A549 (cell line): ENCODE measurements around the gene DUSP23. TPM values are rescaled to one million over a fixed set of nuclear protein-coding genes. Genes with fewer than 3 reads are reported as not detected.

ENCODE experiments used
- ATOH8 ChIP-seq: fragments of 250-450 bp; sonication (Bioruptor Pico); IDR thresholded peaks from 2 replicates; pipeline ENCODE4 v1.5.0; 2020; ENCODE audit warnings: low read depth, mild to moderate bottlenecking, moderate library complexity
- BCL3 ChIP-seq: fragments of >200 bp; sonication (Bioruptor Twin); formaldehyde crosslinking; IDR thresholded peaks from 3 replicates; pipeline ENCODE4 v1.6.1; 2016
- CBX2 ChIP-seq: fragments of 200-600 bp; sonication (generic); IDR thresholded peaks from 2 replicates; pipeline ENCODE4 v1.6.1; 2016; ENCODE audit warnings: low read depth, mild to moderate bottlenecking, borderline replicate concordance
- CHD2 ChIP-seq: fragments of 150-350 bp; IDR thresholded peaks from 2 replicates; pipeline ENCODE4 v1.6.1; 2014; ENCODE audit warnings: low read length; ENCODE audit not compliant: partially characterized antibody
- EHF ChIP-seq: fragments of 250-450 bp; sonication (Bioruptor Pico); IDR thresholded peaks from 2 replicates; pipeline ENCODE4 v1.5.0; 2020; ENCODE audit warnings: mild to moderate bottlenecking
- FOSB ChIP-seq: fragments of 250-450 bp; sonication (Bioruptor Pico); IDR thresholded peaks from 2 replicates; pipeline ENCODE4 v1.5.0; 2020; ENCODE audit warnings: mild to moderate bottlenecking, moderate library complexity
- HDAC2 ChIP-seq: fragments of 200-600 bp; sonication (generic); IDR thresholded peaks from 2 replicates; pipeline ENCODE4 v1.6.1; 2016
- HES2 ChIP-seq: fragments of >200 bp; sonication (Bioruptor Twin); formaldehyde crosslinking; IDR thresholded peaks from 2 replicates; pipeline ENCODE4 v1.6.1; 2016
- HMGXB4 ChIP-seq: fragments of 250-450 bp; sonication (Bioruptor Pico); IDR thresholded peaks from 2 replicates; pipeline ENCODE4 v1.5.0; 2021; ENCODE audit warnings: mild to moderate bottlenecking, moderate library complexity, borderline replicate concordance
- KDM1A ChIP-seq: fragments of 200-600 bp; sonication (generic); IDR thresholded peaks from 2 replicates; pipeline ENCODE4 v1.6.1; 2016; ENCODE audit warnings: low read depth, mild to moderate bottlenecking
- MAZ ChIP-seq: fragments of 150-350 bp; IDR thresholded peaks from 2 replicates; pipeline ENCODE4 v1.6.1; 2014; ENCODE audit warnings: antibody characterized with exemption, low read depth, low read length, borderline replicate concordance
- NPAS2 ChIP-seq: fragments of 250-450 bp; sonication (Bioruptor Pico); IDR thresholded peaks from 2 replicates; pipeline ENCODE4 v1.8.0; 2022; ENCODE audit warnings: mild to moderate bottlenecking, moderate library complexity, borderline replicate concordance
- PHF8 ChIP-seq: fragments of 200-600 bp; sonication (generic); IDR thresholded peaks from 2 replicates; pipeline ENCODE4 v1.6.1; 2016; ENCODE audit warnings: low read depth, mild to moderate bottlenecking, antibody characterized with exemption, moderate library complexity, borderline replicate concordance
- RAD21 ChIP-seq, 2 experiments: fragments of >200 bp in 1 of 2; sonication (Bioruptor Twin) in 1 of 2; formaldehyde crosslinking in 1 of 2; IDR thresholded peaks in 1 of 2; conservative IDR thresholded peaks in 1 of 2; 2 replicates in 1 of 2; 3 replicates in 1 of 2; pipeline ENCODE4 v1.6.1; 2012 to 2018; ENCODE audit warnings: inconsistent platforms in 1 of 2
- TFCP2L1 ChIP-seq: fragments of 250-450 bp; sonication (Bioruptor Pico); IDR thresholded peaks from 2 replicates; pipeline ENCODE4 v1.5.0; 2021; ENCODE audit warnings: mild to moderate bottlenecking
- USF2 ChIP-seq: fragments of 450-650 bp; IDR thresholded peaks from 2 replicates; pipeline ENCODE4 v1.6.1; 2014; ENCODE audit warnings: antibody characterized with exemption
- polyA plus RNA-seq, 4 experiments: library from polyadenylated mRNA; depleted of rRNA in 3 of 4; stranded (reverse); fragments of >200 nt; fragmentation: RNase III in 1 of 4; extraction: RNeasy Plus Mini Kit Qiagen cat#74134 plus additional on column Dnase treatment in 1 of 4; gene quantifications; 2 replicates in 3 of 4; 3 replicates in 1 of 4; pipeline ENCODE4 v1.2.3, GENCODE V29; 2011 to 2017
- TF ChIP-seq, protein P1 (sequence below): IDR thresholded peaks from 2 replicates; pipeline ENCODE4 v1.6.1; 2012
- TF ChIP-seq, protein P2 (sequence below): fragments of >200 bp; sonication (Bioruptor Twin); formaldehyde crosslinking; IDR thresholded peaks from 3 replicates; pipeline ENCODE4 v1.5.1; 2016
- TF ChIP-seq, protein P3 (sequence below): IDR thresholded peaks from 2 replicates; pipeline ENCODE4 v1.6.1; 2012

The DUSP23 gene
- polyA plus RNA-seq, 2 of the 4 experiments (the other 2 are of a cell fraction) = 32.3 to 60.1 TPM

DNA sequence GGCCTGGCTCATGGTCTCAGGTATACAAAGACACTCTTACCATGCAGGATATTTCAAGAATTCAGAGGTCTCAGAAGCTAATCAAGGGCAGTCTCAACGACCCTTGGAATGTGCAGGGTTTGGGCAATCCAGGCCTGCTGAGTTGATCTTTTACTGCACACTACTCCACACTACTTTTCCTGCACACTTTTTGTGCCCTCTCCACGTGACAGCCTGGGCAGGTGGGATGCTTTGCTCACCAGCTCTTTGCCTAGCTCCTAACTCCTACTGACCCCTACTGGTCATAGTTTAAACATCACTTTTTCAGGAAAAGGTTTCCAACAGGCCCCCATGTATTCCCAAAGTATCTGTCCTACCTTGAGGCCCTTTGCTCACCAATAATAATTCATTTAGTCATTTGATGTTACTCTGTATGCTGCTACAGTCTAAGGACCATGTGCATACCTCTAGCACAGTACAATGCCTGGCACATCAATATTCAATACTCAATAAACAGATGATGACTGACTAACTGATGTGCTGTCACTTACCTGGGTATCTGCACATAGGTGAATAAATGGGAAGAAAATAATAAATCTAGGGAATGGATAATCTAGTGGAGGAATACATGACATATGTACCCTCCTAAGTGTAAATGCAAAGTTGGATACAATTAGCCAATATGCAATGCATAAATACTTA is 9.6 kb downstream of the DUSP23 start (continued):
- TF ChIP-seq NPAS2 (CRISPR knock-in tag) (no peak), CBX2 (no peak), HMGXB4 (CRISPR knock-in tag) (no peak), MAZ (no peak), USF2 (peak; percentile 55), EHF (CRISPR knock-in tag) (no peak), RAD21 (conservative IDR thresholded peaks at IDR 0.05 in 1 of 2, IDR thresholded peaks at IDR 0.05 in 1 of 2) (peak; percentile 59 to 69), HES2 (no peak), PHF8 (no peak), ATOH8 (CRISPR knock-in tag) (no peak), TFCP2L1 (CRISPR knock-in tag) (no peak), HDAC2 (no peak), KDM1A (no peak), CHD2 (no peak), FOSB (CRISPR knock-in tag) (no peak), BCL3 (no peak)
- TF ChIP-seq, protein P1, sequence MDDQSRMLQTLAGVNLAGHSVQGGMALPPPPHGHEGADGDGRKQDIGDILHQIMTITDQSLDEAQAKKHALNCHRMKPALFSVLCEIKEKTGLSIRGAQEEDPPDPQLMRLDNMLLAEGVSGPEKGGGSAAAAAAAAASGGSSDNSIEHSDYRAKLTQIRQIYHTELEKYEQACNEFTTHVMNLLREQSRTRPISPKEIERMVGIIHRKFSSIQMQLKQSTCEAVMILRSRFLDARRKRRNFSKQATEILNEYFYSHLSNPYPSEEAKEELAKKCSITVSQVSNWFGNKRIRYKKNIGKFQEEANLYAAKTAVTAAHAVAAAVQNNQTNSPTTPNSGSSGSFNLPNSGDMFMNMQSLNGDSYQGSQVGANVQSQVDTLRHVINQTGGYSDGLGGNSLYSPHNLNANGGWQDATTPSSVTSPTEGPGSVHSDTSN = no peak
- TF ChIP-seq, protein P2, sequence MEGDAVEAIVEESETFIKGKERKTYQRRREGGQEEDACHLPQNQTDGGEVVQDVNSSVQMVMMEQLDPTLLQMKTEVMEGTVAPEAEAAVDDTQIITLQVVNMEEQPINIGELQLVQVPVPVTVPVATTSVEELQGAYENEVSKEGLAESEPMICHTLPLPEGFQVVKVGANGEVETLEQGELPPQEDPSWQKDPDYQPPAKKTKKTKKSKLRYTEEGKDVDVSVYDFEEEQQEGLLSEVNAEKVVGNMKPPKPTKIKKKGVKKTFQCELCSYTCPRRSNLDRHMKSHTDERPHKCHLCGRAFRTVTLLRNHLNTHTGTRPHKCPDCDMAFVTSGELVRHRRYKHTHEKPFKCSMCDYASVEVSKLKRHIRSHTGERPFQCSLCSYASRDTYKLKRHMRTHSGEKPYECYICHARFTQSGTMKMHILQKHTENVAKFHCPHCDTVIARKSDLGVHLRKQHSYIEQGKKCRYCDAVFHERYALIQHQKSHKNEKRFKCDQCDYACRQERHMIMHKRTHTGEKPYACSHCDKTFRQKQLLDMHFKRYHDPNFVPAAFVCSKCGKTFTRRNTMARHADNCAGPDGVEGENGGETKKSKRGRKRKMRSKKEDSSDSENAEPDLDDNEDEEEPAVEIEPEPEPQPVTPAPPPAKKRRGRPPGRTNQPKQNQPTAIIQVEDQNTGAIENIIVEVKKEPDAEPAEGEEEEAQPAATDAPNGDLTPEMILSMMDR = peak; percentile 68
- TF ChIP-seq, protein P3, sequence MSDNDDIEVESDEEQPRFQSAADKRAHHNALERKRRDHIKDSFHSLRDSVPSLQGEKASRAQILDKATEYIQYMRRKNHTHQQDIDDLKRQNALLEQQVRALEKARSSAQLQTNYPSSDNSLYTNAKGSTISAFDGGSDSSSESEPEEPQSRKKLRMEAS = peak; percentile 27; the same call in 1 of the 2 replicates
